ENCODE measurements around the gene EML4. TPM values are rescaled to one million over a fixed set of nuclear protein-coding genes. Genes with fewer than 3 reads are reported as not detected.

EML4 gene
- total and polyA plus RNA-seq, 9 of the 15 experiments (the other 6 are each of a cell fraction or from before 2014, with no cell fraction given): 14.7 to 48.3 (median 36.5) TPM

- no peak overlapping the region for H3K27ac ChIP-seq (ENCODE audit: extremely low read depth, low read depth, low read length)
- ChIA-PET POLR2A (no interaction called here), CTCF (ENCODE audit: low intra/inter-chr PET ratio) (no interaction called here)
- no peak overlapping the region for H3K4me2 ChIP-seq (ENCODE audit: insufficient read depth, low read length)
- H3K79me2 ChIP-seq (ENCODE audit: control insufficient read depth, insufficient read depth, low read length): peaks cover 83% of the 10 kb centered on the region
- H2AFZ ChIP-seq (ENCODE audit: low read depth, low read length): no peak overlapping the region
- in situ Hi-C loops (cut with MboI) (no loop called here), intact Hi-C loops (cut with micrococcal nuclease) (no loop called here)
- WGBS (ENCODE audit: insufficient coverage, low coverage, missing lambda C conversion rate): 81% methylated on average over 3 of the region's 3 CpGs
- BruUV-seq (replicated peaks): TSS peak; percentile 30
- FAIRE-seq (no peak), ATAC-seq (no peak), DNase-seq (ENCODE audit: extremely low read depth in 1 of 4, low spot score in 3 of 4) (no peak)
- no peaks in the 10 kb centered on the region for H3K9me3 ChIP-seq (replicated peaks; ENCODE audit: control insufficient read depth, insufficient read depth, low read depth, low read length)
- H3K4me1 ChIP-seq (replicated peaks in 1 of 2; ENCODE audit: control insufficient read depth in 2 of 2, insufficient read depth in 2 of 2, low read length in 2 of 2): peaks cover 0 to 19% of the 10 kb centered on the region in 2 experiments; a peak in 3 of 5 replicates
- no peak overlapping the region for H3K9ac ChIP-seq (ENCODE audit: insufficient read depth in 1 of 2, low read depth in 2 of 2, low read length in 2 of 2)
- TF ChIP-seq RAD21 (CRISPR knock-in tag; conservative IDR thresholded peaks at IDR 0.05 in 1 of 2, IDR thresholded peaks at IDR 0.05 in 1 of 2) (no peak), NR4A1 (CRISPR knock-in tag; IDR thresholded peaks at IDR 0.05) (no peak), NR4A1 (tag; IDR thresholded peaks at IDR 0.05) (no peak), CBX1 (IDR thresholded peaks at IDR 0.05; ENCODE audit: low read depth) (no peak), PHB (CRISPR knock-in tag; IDR thresholded peaks at IDR 0.05) (no peak), ZZZ3 (IDR thresholded peaks at IDR 0.05) (no peak)
- H3K9me1 ChIP-seq (ENCODE audit: control insufficient read depth, insufficient read depth, low read length): no peaks in the 10 kb centered on the region
- peaks cover 68% of the 10 kb centered on the region for H3K36me3 ChIP-seq (ENCODE audit: control insufficient read depth, insufficient read depth, low read length)
- no peak overlapping the region for H3K4me3 ChIP-seq
- no peaks in the 10 kb centered on the region for H3K27me3 ChIP-seq (ENCODE audit: control insufficient read depth in 2 of 2, insufficient read depth in 2 of 2, low read length in 2 of 2)
- H4K20me1 ChIP-seq (replicated peaks; ENCODE audit: control insufficient read depth, insufficient read depth, low read length): peaks cover 6% of the 10 kb centered on the region; the same call in 1 of the 2 replicates
These were observed 181.4 kb downstream of the EML4 start for GRCh38 chr2:42350434-42351063.

- Histone ChIP-seq H3K9me3 (replicated peaks; ENCODE audit: control insufficient read depth, insufficient read depth, low read depth, low read length) (no peaks in the 10 kb centered on the region), H2AFZ (ENCODE audit: low read depth, low read length) (no peak overlapping the region), H3K9me1 (ENCODE audit: control insufficient read depth, insufficient read depth, low read length) (no peaks in the 10 kb centered on the region), H4K20me1 (replicated peaks; ENCODE audit: control insufficient read depth, insufficient read depth, low read length) (peaks cover 6% of the 10 kb centered on the region; the same call in 1 of the 2 replicates), H3K4me1 (replicated peaks in 1 of 2; ENCODE audit: control insufficient read depth in 2 of 2, insufficient read depth in 2 of 2, low read length in 2 of 2) (peaks cover 0 to 25% of the 10 kb centered on the region in 2 experiments; a peak in 3 of 5 replicates), H3K27me3 (ENCODE audit: control insufficient read depth in 2 of 2, insufficient read depth in 2 of 2, low read length in 2 of 2) (no peaks in the 10 kb centered on the region), H3K79me2 (ENCODE audit: control insufficient read depth, insufficient read depth, low read length) (peaks cover 86% of the 10 kb centered on the region), H3K4me2 (ENCODE audit: insufficient read depth, low read length) (no peak overlapping the region), H3K27ac (ENCODE audit: extremely low read depth, low read depth, low read length) (no peak overlapping the region), H3K36me3 (ENCODE audit: control insufficient read depth, insufficient read depth, low read length) (peaks cover 66% of the 10 kb centered on the region), H3K9ac (ENCODE audit: insufficient read depth in 1 of 2, low read depth in 2 of 2, low read length in 2 of 2) (no peak overlapping the region), H3K4me3 (no peak overlapping the region)
- BruUV-seq (replicated peaks): no TSS peak
- CTCF ChIA-PET (ENCODE audit: low intra/inter-chr PET ratio): no interaction called here
- POLR2A ChIA-PET: interaction anchor here (0.6 kb wide), 1 partner anchor 8 kb away, joined by 3 read pairs; no protein-coding TSS in a partner anchor
- 91% methylated on average over 5 of the region's 5 CpGs for WGBS (ENCODE audit: insufficient coverage, low coverage, missing lambda C conversion rate)
- no peak for ATAC-seq
- no peak for FAIRE-seq
- intact Hi-C loops (cut with micrococcal nuclease): no loop called here
- DNase-seq (ENCODE audit: extremely low read depth in 1 of 4, low spot score in 3 of 4): no peak
- in situ Hi-C loops (cut with MboI): no loop called here
- TF ChIP-seq RFX5 (IDR thresholded peaks at IDR 0.05; ENCODE audit: low read depth, low read length): no peak
- no peak for TF ChIP-seq SRSF3 (IDR thresholded peaks at IDR 0.05; ENCODE audit: insufficient read depth, low read length)
- TF ChIP-seq ZBTB9 (CRISPR knock-in tag; IDR thresholded peaks at IDR 0.05): no peak
- TF ChIP-seq NONO (IDR thresholded peaks at IDR 0.05; ENCODE audit: low read depth in 2 of 2, low read length in 1 of 2): no peak
- no peak for TF ChIP-seq MLLT1 (IDR thresholded peaks at IDR 0.05)
These were observed 182.7 kb downstream of the EML4 start for GRCh38 chr2:42351864-42352263.
